Activated naive CD4-positive, alpha-beta T cell treated with Interleukin-2 at 50 U/mL for 16 hours (primary cell): ENCODE measurements around the gene DUSP7.

ENCODE experiments used
- DNase-seq: peaks from one replicate; pipeline ENCODE4 v3.0.0-alpha.2; 2020

The DUSP7 gene

GRCh38 chr3:52024765-52025452 is 31.5 kb downstream of the DUSP7 start:
- no peak for DNase-seq

- DNase-seq, result no peak
These were observed 32.3 kb downstream of the DUSP7 start for GRCh38 chr3:52023860-52024764.

- no peak for DNase-seq
These were observed 33.1 kb downstream of the DUSP7 start for GRCh38 chr3:52023101-52023770.

- no peak for DNase-seq
These were observed 33.9 kb downstream of the DUSP7 start for GRCh38 chr3:52022323-52023100.

GRCh38 chr3:52021489-52022268 is 34.7 kb downstream of the DUSP7 start:
- DNase-seq, result no peak

- no peak for DNase-seq
These were observed 35.6 kb downstream of the DUSP7 start for GRCh38 chr3:52020796-52021195.

- DNase-seq, result no peak
These were observed 36.9 kb downstream of the DUSP7 start for GRCh38 chr3:52019352-52020080.

- DNase-seq, result no peak
These were observed 37.9 kb downstream of the DUSP7 start for GRCh38 chr3:52018319-52019000.

GRCh38 chr3:52017586-52017985 is 38.8 kb downstream of the DUSP7 start:
- DNase-seq, result no peak

GRCh38 chr3:52015438-52016228 is 40.7 kb downstream of the DUSP7 start:
- DNase-seq, result no peak

- DNase-seq, result no peak
These were observed 41.8 kb downstream of the DUSP7 start for GRCh38 chr3:52014613-52015012.

GRCh38 chr3:52013802-52014598 is 42.4 kb downstream of the DUSP7 start:
- DNase-seq, result no peak

GRCh38 chr3:52012699-52013098 is 43.7 kb downstream of the DUSP7 start:
- no peak for DNase-seq

- no peak for DNase-seq
These were observed 45.9 kb downstream of the DUSP7 start for GRCh38 chr3:52010431-52010830.

- DNase-seq, result no peak
These were observed 49.1 kb downstream of the DUSP7 start for GRCh38 chr3:52007291-52007690.

- DNase-seq, result no peak
These were observed 49.6 kb downstream of the DUSP7 start for GRCh38 chr3:52006820-52007133.

GRCh38 chr3:52006017-52006819 is 50.2 kb downstream of the DUSP7 start:
- DNase-seq, result no peak

- DNase-seq, result no peak
These were observed 50.8 kb downstream of the DUSP7 start for GRCh38 chr3:52005571-52005986.
